Aorta (tissue), 5 donors: ENCODE results near the gene REP15. TPM values are rescaled to one million over a fixed set of nuclear protein-coding genes. Genes with fewer than 3 reads are reported as not detected.
A peak's percentile ranks its signal among the peaks of the same experiment; 100 is the strongest.

ENCODE experiments used
- ATAC-seq: fragments of 200-7000 bp; cut with Tn5 transposase; one replicate; pipeline ENCODE4 v1.9.1; 2022; ENCODE audit warnings: moderate library complexity; ENCODE audit not compliant: low FRiP score
- DNase-seq, 2 donors: peaks; one replicate each; pipeline ENCODE4 v3.0.0-alpha.2; 2020
- H3K27ac ChIP-seq, 2 donors: one replicate each; pipeline ENCODE4 v1.5.1; 2013; ENCODE audit warnings: low read length in 2 of 2, mild to moderate bottlenecking in 2 of 2, moderate library complexity in 2 of 2, control low read depth in 1 of 2, inconsistent platforms in 1 of 2, low read depth in 1 of 2
- H3K27me3 ChIP-seq, 2 donors: one replicate each; pipeline ENCODE4 v1.6.1; 2013; ENCODE audit warnings: control low read depth in 1 of 2, low read length in 1 of 2, mild to moderate bottlenecking in 1 of 2, moderate library complexity in 1 of 2; ENCODE audit not compliant: insufficient read depth in 2 of 2, control insufficient read depth in 1 of 2
- H3K36me3 ChIP-seq, 2 donors: one replicate each; pipeline ENCODE4 v1.6.1; 2013; ENCODE audit warnings: control low read depth in 1 of 2, low read length in 1 of 2, mild to moderate bottlenecking in 1 of 2; ENCODE audit not compliant: insufficient read depth in 2 of 2, control insufficient read depth in 1 of 2
- H3K4me1 ChIP-seq, 2 donors: one replicate each; pipeline ENCODE4 v1.6.1; 2013; ENCODE audit warnings: low read length in 2 of 2, control low read depth in 1 of 2, mild to moderate bottlenecking in 1 of 2, moderate library complexity in 1 of 2; ENCODE audit not compliant: insufficient read depth in 2 of 2, control insufficient read depth in 1 of 2
- H3K4me3 ChIP-seq, 2 donors: one replicate each; pipeline ENCODE4 v1.5.1; 2013; ENCODE audit warnings: low read length in 2 of 2, control low read depth in 1 of 2, mild to moderate bottlenecking in 1 of 2
- H3K9me3 ChIP-seq: one replicate; pipeline ENCODE4 v1.6.1; 2013; ENCODE audit warnings: mild to moderate bottlenecking, low read length; ENCODE audit not compliant: control insufficient read depth
- WGBS, 2 donors: extraction: QIAGEN DNeasy Blood & Tissue Kit; methylation state at CpG; one replicate each; pipeline ENCODE4 v1.1.7; 2013; 5-methylcytosine and 5-hydroxymethylcytosine counted together
- intact Hi-C, 2 donors: fragments of 100-400 bp; cut with DNase I; formaldehyde crosslinking; loops; one replicate each; pipeline versions ENCODE4 v1.14.2 to v1.15.0; 2022
- polyA plus RNA-seq, 2 donors: library from polyadenylated mRNA; stranded (reverse); fragments of 200-250 nt; gene quantifications; one replicate each; pipeline ENCODE4 v1.2.3, GENCODE V29; 2013
- total RNA-seq, 2 donors: library from RNA; stranded (reverse); fragmentation: NEBNext Ultra II Directional; extraction: Animal tissue kit (Norgen Biotek cat#: 25700); gene quantifications; one replicate each; pipeline ENCODE4 v1.2.1, GENCODE V29; 2021
- donor health status: healthy with polysubstance abuse.
- donor health status: Bipolar disorder and iron deficiency.
- donor health status: DM: no; HTN: no; CAD: no.
- donor health status: DM: no; HTN: no; CAD: no.
- donor health status: DM: yes; HTN: yes; CAD: no.

REP15 gene
- total and polyA plus RNA-seq, 4 donors: 0.87 to 14.9 (median 5.5) TPM

DNA sequence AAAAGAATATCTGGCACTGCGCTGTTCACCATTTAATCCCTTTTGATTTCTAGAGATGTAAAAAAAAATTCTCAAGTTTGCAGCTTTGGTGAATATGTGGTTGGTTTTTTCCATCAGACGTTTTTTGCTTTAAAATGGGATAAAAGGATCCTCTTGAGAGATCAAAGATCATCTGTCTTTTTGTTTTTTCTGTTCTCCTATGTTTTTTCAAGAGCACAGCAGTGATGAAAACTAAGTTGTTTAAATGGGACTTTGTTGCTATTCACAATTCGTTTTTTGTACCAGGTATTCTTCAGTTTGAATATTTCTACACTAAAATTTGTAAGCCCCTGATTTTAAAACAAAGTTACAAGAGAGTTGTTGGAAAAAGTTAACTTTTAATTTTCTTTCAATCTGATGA lies 29.7 kb upstream of the REP15 start:
- Histone ChIP-seq H3K36me3 (peaks cover 0 to 7% of the 10 kb centered on the region in 2 donors), H3K27ac (no peak overlapping the region)

DNA sequence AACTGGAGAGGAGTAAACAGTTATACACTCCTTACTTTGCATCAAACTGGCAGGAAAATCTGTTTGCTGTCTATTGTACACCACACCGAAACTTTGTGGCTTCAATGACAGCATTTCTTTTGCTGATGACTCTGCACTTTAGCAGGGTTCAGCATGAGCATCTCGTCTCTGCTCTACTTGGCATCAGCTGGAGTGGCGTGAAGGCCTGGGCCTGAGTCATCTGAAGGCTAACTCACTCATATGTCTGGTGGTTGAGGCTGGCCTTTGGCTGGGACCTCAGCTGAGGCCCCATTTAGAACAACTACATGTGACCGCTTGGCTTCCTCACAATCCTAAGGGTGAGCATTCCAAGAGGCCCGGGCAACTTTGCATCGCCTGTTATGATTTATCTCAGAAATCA lies 28.7 kb upstream of the REP15 start:
- Histone ChIP-seq H3K4me3 (no peak overlapping the region), H3K9me3 (no peaks in the 10 kb centered on the region), H3K4me1 (peaks cover 0 to 9% of the 10 kb centered on the region in 2 donors), H3K27ac (peak overlapping the region in 1 of 2 donors; percentile 67), H3K27me3 (no peaks in the 10 kb centered on the region), H3K36me3 (peaks cover 0 to 4% of the 10 kb centered on the region in 2 donors)
- peak; percentile 89 for ATAC-seq
- peak; percentile 86 to 90 for DNase-seq
- intact Hi-C loops: no loop called here
- 12 to 15% methylated on average over 6 of the region's 6 CpGs for WGBS, 2 donors

More for the DNA sequence above, 29.7 kb upstream of the REP15 start:
- intact Hi-C loops: no loop called here
- Histone ChIP-seq H3K4me1 (peaks cover 0 to 9% of the 10 kb centered on the region in 2 donors), H3K4me3 (no peak overlapping the region), H3K27me3 (no peaks in the 10 kb centered on the region), H3K9me3 (no peaks in the 10 kb centered on the region)
- WGBS, 2 donors: 9 to 25% methylated on average over 3 of the region's 3 CpGs
- ATAC-seq: no peak
- no peak for DNase-seq

DNA sequence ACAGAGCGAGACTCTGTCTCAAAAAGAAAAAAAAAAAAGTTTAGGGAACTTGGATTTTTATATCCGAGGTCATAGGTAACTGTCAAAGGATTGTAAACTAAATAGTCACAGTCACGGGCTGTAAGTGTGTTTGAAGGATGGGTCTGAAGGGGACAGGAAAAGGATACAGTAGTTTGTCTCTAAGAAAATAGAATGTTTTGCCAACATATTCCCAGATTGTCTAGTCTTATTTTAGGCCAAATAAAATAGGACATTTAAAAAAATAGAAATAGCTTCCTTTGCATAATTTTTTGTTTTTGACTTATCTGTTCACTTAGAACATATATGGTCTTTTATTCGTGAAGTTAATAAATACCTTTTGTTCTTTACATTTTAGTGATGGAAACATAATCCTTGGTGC lies 24.2 kb upstream of the REP15 start:
- peaks cover 0 to 7% of the 10 kb centered on the region in 2 donors for H3K36me3 ChIP-seq

GRCh38 chr12:27672643-27673042 lies 23.6 kb upstream of the REP15 start:
- Histone ChIP-seq H3K36me3 (peaks cover 0 to 9% of the 10 kb centered on the region in 2 donors), H3K27ac (peak overlapping the region in 1 of 2 donors; percentile 28), H3K27me3 (no peaks in the 10 kb centered on the region), H3K4me3 (peak overlapping the region in 1 of 2 donors; percentile 48), H3K9me3 (no peaks in the 10 kb centered on the region), H3K4me1 (peaks cover 0 to 4% of the 10 kb centered on the region in 2 donors)
- 0 to 8% methylated on average over 1 of the region's 1 CpG for WGBS, 2 donors
- DNase-seq (no peak), ATAC-seq (peak; percentile 81)
- intact Hi-C loops: no loop called here

More for the DNA sequence above, 24.2 kb upstream of the REP15 start:
- peak overlapping the region; percentile 55 to 67 for H3K27ac ChIP-seq
- intact Hi-C loops: no loop called here
- ATAC-seq: peak; percentile 40
- H3K27me3 ChIP-seq: no peaks in the 10 kb centered on the region
- no peaks in the 10 kb centered on the region for H3K9me3 ChIP-seq
- H3K4me1 ChIP-seq: peaks cover 0 to 5% of the 10 kb centered on the region in 2 donors
- WGBS, 2 donors: 4 to 9% methylated on average over 4 of the region's 4 CpGs
- DNase-seq: no peak
- H3K4me3 ChIP-seq: no peak overlapping the region

DNA sequence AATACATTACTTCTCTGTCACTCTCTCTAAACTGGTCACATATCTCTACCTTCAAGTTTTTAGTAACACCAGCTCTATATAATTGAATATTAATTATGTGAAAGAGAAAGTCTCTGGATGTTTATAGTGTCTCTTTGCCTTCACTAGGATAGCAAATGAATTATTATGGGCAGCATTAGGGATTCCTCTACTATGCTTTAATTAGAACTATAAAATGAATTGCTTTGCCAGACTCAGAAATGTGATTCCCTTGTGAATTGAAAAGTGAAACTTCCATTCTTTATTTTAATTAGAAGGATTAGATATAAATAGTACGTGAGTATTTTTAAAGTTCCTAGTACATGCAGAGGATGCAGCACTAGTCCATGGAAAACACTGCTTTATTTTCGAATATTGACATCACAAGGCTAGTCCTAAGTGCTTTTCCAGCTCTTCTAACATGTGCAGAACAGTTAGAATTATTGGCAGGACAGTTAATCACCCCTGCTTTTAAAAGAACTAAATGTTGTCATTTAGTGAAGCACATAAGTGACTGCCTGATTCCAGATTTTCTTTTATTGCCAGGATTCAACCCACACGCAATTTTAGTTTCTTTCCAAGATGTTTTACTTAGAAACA lies 23.0 kb upstream of the REP15 start:
- ATAC-seq (peak; percentile 79), DNase-seq (no peak)
- H3K9me3 ChIP-seq: no peaks in the 10 kb centered on the region
- WGBS, 2 donors: 2 to 4% methylated on average over 3 of the region's 3 CpGs
- peaks cover 0 to 7% of the 10 kb centered on the region in 2 donors for H3K36me3 ChIP-seq
- intact Hi-C loops: no loop called here
- peaks cover 0 to under 1% of the 10 kb centered on the region in 2 donors for H3K4me1 ChIP-seq
- H3K4me3 ChIP-seq: peak overlapping the region in 1 of 2 donors; percentile 41
- no peaks in the 10 kb centered on the region for H3K27me3 ChIP-seq
- peak overlapping the region in 1 of 2 donors; percentile 57 for H3K27ac ChIP-seq

DNA sequence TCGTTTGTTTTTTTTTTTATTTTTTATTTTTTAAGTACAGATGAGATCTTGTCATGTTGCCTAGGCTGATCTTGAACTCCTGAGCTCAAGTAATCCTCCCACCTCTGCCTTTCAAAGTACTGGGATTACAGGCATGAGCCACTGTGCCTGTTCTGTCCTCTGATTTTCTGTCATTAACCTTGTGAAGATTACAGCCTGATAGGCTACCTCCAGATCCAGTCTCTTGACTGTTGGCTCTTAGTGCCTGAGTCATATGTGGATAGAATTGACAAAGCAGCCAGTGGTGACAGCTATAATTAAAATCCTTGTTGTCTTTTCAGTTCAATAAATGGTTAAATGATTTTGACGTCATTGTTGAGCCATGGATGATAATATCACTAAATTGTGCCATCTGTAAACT lies 21.3 kb upstream of the REP15 start:
- peak overlapping the region; percentile 63 to 87 for H3K27ac ChIP-seq
- H3K36me3 ChIP-seq: peaks cover 0 to 9% of the 10 kb centered on the region in 2 donors
- ATAC-seq: no peak

GRCh38 chr12:27680619-27681018 lies 15.6 kb upstream of the REP15 start:
- no peak for ATAC-seq
- Histone ChIP-seq H3K27ac (no peak overlapping the region), H3K4me3 (no peak overlapping the region), H3K27me3 (no peaks in the 10 kb centered on the region), H3K9me3 (no peaks in the 10 kb centered on the region), H3K36me3 (peaks cover 13 to 14% of the 10 kb centered on the region in 2 donors), H3K4me1 (no peaks in the 10 kb centered on the region)
- no peak for DNase-seq
- intact Hi-C loops: no loop called here

More for the DNA sequence above, 21.3 kb upstream of the REP15 start:
- Histone ChIP-seq H3K4me1 (no peaks in the 10 kb centered on the region), H3K4me3 (no peak overlapping the region), H3K27me3 (no peaks in the 10 kb centered on the region), H3K9me3 (no peaks in the 10 kb centered on the region)
- intact Hi-C loops: no loop called here
- WGBS, 2 donors: 61 to 63% methylated on average over 2 of the region's 2 CpGs
- no peak for DNase-seq

DNA sequence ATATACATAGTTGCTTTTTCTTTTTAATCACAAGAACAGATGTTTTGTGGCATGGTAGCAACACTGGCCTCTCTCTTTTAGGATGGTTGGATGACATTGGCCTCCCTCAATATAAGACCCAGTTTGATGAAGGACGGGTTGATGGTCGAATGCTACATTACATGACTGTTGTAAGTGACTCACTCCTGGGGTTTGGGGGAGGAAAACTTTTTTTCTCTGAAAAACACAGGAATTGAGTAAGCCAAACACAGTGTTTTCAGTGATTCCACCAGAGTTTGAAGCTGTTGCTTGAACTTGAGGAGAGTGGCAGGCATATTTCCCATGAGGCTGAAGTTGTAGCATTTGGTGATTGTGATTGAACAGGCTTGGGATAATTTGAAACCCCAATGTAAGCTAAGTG lies 13.7 kb upstream of the REP15 start:
- Histone ChIP-seq H3K36me3 (peaks cover 10 to 14% of the 10 kb centered on the region in 2 donors), H3K27me3 (no peaks in the 10 kb centered on the region), H3K27ac (no peak overlapping the region), H3K4me1 (no peaks in the 10 kb centered on the region), H3K9me3 (no peaks in the 10 kb centered on the region), H3K4me3 (no peak overlapping the region)
- WGBS, 2 donors: 92 to 96% methylated on average over 2 of the region's 2 CpGs
- intact Hi-C loops: no loop called here
- DNase-seq (no peak), ATAC-seq (no peak)

GRCh38 chr12:27685274-27685673 lies 11.0 kb upstream of the REP15 start:
- H3K4me3 ChIP-seq: no peak overlapping the region
- H3K4me1 ChIP-seq: no peaks in the 10 kb centered on the region
- ATAC-seq (no peak), DNase-seq (no peak)
- no peaks in the 10 kb centered on the region for H3K27me3 ChIP-seq
- H3K36me3 ChIP-seq: peaks cover 10 to 26% of the 10 kb centered on the region in 2 donors
- intact Hi-C loops: no loop called here
- WGBS, 2 donors: 34 to 45% methylated on average over 2 of the region's 2 CpGs
- H3K27ac ChIP-seq: no peak overlapping the region
- H3K9me3 ChIP-seq: no peaks in the 10 kb centered on the region
